ENCODE data around the gene PLRG1.

The PLRG1 gene

DNA sequence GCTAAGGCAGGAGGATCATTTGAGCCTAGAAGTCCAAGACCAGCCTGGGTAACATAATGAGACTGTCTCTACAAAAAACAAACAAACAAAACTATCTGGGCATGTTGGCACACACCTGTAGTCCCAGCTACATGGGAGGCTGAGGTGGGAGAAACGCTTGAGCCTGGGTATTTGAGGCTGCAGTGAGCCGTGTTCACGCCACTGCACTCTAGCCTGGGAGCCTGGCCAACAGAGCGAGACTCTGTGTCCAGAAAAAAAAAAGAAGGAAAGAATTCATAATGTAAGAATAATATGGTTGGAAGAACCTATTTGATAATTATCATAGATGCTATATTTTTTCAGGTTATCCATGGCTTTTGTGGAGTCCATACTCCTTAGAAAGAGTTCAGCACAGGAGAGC, 32.6 kb downstream of the PLRG1 start:
- no peak for DNase-seq

DNA sequence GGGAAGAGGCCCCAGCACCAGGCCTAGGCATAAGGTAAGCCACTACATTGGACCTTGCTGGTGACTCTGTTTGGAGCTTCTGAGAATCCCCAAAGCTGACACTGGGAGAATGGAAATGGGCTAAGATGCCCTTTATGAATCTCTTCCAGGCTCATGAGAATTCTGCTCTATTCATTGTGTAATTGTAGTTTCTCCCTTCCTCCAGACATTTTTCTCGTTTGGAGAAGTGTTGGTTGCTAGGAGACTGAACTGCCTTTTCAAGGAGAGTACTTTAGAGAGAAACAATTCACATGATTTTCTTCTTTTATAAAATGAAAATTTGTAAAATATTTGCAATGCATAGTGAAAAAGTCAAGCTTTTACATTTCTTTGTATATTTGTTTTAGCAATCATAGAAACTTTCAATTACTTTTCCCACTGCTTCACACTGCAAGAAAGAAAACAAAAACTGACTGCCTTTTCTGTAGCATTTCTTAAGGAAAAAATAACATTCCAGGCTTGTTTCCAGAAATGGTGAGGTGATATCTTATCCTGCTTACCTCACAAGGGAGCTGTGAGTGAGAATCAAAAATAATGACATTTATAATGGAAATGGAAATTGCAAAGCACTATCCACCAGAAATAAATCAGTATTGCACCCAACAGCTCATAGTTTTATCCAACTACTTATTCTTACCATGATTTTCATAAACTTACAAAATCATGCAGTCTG, 33.7 kb downstream of the PLRG1 start:
- no peak for DNase-seq

DNA sequence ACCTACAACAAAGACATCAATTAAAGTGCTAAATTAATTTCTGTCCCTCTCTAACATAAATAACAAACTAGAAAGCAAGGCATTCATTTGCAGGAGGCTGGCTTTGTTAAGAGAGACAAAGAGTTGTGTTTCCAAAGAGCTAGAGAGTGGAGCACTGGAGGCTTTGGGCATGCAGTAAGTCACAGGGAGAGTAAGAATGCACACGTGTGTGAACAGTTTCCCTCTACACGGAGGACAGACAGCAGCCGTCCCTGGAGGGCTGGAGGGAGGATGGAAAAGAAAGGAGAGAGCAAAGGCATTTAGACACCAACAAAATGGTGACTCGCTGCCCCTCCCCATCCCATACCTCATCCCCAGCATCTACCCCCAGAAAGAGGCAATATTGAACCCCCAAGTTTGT, 38.2 kb downstream of the PLRG1 start:
- no peak for DNase-seq

- DNase-seq = no peak
Observed at GRCh38 chr4:154511548-154511947, 38.7 kb downstream of the PLRG1 start.

- DNase-seq = no peak
Observed at GRCh38 chr4:154507156-154507555, 43.0 kb downstream of the PLRG1 start.

- no peak for DNase-seq
Observed at GRCh38 chr4:154506253-154506652, 43.9 kb downstream of the PLRG1 start.

DNA sequence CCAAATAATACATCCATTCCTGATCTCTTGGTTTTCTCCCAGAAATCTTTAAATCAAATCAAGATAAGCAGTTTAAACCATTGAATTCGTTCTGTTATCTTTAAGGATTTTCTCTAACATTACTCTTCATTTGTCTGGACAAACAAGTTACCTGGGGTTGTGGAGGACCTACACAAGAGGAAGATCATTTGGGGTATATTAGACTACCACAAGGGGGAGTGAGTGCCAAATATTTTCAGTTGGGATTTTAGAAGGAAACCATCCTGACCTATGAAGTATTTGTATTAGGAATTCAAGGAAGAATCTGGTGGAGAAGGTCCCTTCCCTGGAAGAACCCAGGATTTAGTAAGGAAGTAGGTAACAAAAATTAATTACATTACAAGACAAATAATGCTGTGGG, 46.6 kb downstream of the PLRG1 start:
- DNase-seq = no peak

- no peak for DNase-seq
Observed at GRCh38 chr4:154502111-154502510, 48.1 kb downstream of the PLRG1 start.

DNA sequence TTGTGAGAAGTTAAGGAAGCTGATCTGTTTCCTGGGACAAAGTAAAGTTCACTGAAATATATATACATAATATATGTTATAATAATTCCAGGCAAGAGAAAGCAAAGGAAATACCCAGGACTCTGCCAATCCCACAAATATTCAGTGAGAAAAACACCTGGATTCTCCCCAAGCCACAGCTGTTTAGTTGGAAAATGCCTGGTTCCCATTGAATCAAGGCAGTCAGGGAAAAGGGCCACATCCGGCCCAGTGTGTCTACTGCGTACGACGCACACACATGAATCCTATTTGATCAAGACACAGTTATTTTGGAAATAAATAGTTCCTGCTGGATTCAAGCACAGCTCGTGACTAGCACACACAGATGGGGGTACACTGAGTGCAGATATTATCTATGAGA, 52.3 kb downstream of the PLRG1 start:
- DNase-seq = no peak

DNA sequence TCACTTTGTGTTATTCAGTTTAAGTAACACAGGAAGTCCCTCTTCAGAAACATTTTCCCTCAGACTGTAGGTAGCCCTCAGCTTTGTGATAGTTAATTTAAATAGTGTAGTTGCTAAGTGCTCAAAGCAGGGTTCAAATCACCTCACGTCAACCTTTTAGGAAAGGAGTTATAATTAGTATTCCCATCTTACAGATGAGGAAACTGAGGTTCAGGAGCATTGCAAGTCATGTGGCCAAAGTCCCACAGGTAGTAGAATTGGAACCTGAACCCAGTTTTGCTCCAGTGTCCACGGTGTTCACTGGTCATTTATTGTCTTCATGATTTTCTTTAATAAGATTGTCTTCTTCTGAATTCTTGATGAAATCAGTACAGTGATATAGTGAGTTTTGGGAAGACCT, 54.3 kb downstream of the PLRG1 start:
- DNase-seq = no peak

GRCh38 chr4:154492288-154492687, 57.9 kb downstream of the PLRG1 start:
- no peak for DNase-seq

GRCh38 chr4:154491341-154492271, 58.6 kb downstream of the PLRG1 start, which contains the start of gene DCHS2:
TSS of gene DCHS2 (minus strand) at chr4:154491799. CDS start at chr4:154491355, 444 bp downstream.
- DNase-seq = no peak

- DNase-seq = no peak
Observed at GRCh38 chr4:154490583-154491340, 59.4 kb downstream of the PLRG1 start.

GRCh38 chr4:154490234-154490582, 60.0 kb downstream of the PLRG1 start:
- DNase-seq = no peak

- DNase-seq = no peak
Observed at GRCh38 chr4:154489558-154490233, 60.5 kb downstream of the PLRG1 start.

DNA sequence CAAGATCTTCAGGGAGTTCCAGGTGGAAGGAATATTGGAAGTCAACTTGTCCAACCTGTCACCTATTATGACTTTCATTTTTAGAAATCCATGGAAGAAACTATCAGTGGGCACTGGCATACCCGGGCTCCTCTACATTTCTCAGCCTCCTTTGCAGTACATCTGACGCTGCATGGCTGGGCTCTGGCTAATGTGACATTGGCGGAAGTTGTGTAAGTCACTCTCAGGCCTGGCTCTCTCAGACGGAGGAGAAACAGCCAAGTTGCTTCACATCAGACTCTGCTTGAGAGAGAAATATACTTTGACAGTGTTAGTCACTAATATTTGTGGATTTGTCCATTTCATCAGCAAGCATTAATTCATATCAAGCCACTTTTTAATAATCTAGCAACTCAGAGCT, 63.1 kb downstream of the PLRG1 start:
- DNase-seq = no peak

DNA sequence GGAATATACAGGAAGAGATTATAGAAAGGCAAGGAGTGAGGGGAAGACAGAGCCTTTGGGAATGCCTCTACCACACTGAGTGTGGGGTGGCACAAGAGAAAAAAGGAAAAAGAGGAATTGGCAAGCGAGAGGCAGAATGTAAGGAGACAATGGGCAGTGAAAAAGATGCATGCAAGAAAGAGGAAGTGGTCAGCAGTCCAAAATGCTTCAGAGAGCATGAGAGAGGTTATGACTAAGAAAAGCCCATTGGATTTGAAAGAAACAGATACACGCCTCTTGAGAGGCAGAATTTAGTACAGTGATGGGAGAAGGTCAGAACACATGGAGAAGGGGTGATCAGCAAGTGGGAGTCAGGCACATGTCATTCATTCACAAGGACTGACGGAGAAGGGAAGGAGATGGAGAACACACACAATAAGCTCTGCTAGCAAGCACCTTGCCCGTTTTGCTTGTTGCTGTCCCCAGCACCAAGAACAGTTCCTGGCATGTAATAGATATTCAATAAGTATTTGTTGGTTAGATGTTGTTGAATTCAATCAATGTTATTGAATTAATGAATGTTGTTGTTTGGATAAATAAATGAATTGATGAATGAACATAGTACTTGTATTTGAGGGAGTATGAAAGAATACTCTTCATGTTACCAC, 65.0 kb downstream of the PLRG1 start:
- no peak for DNase-seq
